ENCODE data around the gene GRM4.

GRCh38 chr6:34068462-34069044 is 77.3 kb downstream of the GRM4 start:
- TF ChIP-seq, protein P1, sequence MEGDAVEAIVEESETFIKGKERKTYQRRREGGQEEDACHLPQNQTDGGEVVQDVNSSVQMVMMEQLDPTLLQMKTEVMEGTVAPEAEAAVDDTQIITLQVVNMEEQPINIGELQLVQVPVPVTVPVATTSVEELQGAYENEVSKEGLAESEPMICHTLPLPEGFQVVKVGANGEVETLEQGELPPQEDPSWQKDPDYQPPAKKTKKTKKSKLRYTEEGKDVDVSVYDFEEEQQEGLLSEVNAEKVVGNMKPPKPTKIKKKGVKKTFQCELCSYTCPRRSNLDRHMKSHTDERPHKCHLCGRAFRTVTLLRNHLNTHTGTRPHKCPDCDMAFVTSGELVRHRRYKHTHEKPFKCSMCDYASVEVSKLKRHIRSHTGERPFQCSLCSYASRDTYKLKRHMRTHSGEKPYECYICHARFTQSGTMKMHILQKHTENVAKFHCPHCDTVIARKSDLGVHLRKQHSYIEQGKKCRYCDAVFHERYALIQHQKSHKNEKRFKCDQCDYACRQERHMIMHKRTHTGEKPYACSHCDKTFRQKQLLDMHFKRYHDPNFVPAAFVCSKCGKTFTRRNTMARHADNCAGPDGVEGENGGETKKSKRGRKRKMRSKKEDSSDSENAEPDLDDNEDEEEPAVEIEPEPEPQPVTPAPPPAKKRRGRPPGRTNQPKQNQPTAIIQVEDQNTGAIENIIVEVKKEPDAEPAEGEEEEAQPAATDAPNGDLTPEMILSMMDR (IDR thresholded peaks at IDR 0.05; ENCODE audit: low read length) = no peak
- TF ChIP-seq EZH2 (optimal IDR thresholded peaks at IDR 0.05; ENCODE audit: low read depth, low read length) = no peak
